NCI-H2227 treated with DMSO at 0.1 percent for 48 hours (cell line): ENCODE data around the gene CEP76.

ENCODE experiments used
- DNase-seq: peaks from one replicate; lab custom pipeline; 2025; lab: John Stamatoyannopoulos, UW

CEP76 gene

DNA sequence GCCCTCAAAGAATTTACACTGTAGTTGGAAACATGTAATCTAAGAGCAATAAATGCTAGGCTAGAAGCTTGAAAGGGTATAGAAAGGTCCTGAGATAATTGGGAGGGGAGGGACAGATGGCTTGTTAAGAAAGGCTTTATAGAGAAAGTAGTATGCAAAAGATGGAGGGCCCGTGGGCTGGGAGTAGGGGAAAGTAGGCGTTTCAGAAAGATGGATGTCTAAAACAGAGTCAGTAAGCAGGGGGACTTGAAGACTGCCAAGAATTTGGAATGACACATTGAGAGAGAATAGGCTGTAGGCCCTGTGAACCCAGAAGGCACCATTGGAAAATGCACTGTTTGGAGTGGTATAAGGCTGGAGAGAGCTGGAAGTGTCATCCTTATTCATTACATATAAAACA is 1.1 kb upstream of the CEP76 start:
- DNase-seq = peak; percentile 70

DNA sequence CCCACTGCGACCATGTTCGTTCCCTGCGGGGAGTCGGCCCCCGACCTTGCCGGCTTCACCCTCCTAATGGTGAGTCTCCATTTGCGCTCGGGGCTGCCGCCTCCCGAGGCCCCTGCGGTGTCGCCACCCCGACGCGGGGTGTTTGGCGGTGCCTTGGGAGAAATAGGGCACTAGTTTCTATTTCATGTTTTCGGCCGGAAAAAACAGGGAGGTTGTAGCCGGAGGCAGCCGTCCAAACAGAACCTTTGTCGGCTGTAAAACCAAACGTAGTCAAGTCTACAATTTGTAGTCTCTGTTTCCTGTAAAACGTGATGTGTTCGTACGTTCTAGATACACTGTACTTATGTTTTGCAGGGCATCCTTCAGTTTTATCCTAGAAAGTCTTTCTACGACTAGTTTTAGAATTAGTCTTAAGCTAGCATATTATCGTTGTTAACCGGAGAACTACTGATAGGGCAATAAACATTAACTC is 609 bp upstream of the CEP76 start:
- DNase-seq = no peak

DNA sequence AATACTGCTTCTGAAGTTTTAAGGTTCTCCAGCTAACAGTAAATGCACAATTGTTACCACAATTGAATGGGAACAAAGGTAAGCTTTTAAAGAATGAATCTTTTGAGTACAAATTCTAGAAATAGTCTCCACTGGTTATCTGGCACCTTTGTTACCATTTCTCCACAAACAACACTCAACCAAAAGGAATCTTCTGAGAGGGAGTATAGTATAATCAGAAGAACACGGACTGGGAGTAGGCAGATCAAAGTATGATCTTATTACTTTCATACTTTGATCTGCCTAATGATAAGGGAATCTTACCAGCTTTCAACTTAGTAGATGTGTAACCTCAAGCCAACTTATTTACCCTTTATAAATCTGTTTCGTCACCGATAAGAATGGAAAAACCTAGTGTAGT is 1.4 kb downstream of the CEP76 start:
- DNase-seq = no peak

DNA sequence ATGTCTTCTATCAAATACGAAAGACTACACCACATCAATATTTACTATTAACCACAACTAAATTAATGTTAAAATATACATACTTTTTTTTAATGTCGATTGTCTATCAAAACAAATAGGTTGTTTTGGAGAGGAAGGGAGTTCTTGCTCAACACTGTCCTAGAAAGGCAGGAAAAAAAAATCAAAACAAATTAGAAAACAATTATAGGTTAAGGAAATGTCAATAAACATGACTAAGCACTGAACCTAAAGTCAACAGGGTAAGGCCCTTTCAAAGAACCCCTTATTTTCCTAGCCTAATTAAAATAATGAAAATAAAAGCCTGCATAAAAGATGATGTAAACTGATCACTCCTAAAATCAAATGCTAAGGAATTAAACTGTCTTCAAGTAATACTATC is 2.8 kb downstream of the CEP76 start:
- DNase-seq = no peak

DNA sequence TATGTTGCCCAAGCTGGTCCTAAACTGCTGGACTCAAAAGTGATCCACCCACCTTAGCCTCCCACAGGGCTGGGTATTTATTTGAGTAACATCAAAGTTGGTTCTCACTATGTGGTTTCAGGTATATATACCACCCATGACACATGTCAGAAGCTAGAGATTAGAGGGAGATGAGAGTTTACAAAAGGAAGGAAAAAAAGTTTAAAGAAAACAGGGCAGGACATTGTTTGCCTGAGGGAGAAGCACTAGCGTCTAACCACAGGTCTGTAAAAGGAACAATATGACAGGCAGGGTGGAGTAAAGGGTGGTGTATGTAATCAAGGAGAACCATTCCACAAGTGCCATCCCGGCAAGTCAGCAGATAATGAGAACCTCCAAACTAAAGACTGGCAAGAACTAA is 8.5 kb downstream of the CEP76 start:
- DNase-seq = no peak

DNA sequence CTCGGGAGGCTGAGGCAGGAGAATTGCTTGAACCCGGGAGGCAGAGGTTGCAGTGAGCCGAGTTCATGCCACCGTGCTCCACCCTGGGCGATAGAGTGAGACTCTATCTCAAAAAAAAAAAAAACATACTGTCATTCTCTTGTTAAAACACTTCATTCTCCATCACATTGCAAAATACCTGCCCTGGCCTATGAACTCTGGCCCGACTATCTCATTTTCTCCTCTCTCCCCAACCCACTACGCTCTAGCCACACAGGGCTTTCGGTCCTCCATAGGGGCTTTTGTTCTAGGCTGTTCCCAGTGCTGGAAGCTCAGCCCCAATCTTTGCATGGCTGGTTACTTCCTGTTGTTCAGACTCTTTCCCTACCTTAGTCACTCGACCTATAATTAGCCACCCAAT is 10.3 kb downstream of the CEP76 start:
- DNase-seq = no peak

DNA sequence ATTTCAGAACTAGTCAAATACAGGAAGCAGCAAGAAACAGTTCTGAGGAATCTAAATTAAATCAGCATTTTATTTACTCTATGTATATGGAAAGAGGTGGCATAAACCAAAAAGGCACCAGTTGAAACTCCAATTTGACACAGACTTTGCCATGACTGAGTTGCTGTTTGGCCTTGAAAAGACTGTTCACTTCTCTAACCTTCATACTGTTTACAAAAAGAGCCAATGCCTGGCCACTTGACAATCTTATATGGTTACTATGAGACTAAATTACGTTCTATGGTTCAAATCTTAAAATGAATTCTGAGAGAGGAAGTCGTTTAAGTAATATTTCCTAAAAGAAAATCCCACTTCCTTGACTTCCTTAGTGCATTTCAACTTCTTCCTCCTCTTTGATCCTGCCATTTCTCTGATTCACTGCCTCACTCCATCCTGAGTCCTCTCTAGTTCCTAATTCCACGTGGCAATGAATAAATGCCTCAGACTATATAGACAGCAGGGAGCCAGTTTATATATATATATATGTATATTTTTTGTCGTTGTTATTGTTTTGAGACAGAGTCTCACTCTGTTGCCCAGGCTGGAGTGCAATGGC is 13.2 kb downstream of the CEP76 start:
- DNase-seq = no peak

DNA sequence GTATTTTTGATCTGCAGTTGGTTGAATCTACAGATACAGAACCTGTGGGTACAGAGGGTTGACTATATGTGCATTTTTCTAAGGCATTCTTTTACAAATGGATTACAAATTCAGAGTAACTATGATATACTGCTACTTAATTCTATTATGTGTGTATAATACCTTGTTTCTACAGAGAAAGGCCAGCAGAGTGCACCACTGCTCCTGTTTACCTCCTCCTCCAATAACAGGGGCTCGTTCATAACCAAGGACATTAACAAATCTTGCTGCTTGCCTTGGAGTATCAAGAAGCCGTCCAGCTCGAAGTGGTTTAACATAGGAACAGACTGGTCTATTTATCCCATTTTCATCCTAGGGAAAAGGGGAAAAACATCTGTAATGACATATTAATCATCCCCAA is 16.4 kb downstream of the CEP76 start:
- peak; percentile 28 for DNase-seq

DNA sequence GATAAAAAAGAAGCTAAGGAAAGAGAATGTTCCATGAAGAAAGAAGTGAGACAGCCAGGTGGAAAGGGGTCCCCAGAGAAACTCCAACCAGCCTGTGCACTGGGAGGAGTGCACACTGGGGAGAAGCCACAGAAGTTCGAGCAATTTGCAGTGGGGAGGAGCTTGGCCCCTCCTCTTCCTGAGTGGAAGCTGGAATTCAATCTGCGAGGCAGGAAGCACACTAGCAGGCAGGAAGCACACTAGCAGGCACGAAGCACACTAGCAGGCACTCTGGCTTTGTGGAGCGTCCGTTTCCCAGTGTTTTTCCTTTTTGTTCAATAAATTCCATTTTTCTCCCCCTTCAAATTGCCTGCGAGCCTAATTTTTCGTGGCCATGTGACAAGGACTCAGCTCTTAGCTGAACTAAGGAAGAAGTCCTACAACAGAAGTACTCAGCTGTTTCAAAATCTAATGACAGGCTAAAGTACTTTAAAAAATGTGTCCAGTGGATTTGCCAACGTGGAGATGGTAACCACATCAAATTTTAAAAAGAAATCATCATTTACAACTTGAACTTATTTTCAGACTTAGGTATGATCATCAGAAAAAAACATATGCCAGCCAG is 23.2 kb downstream of the CEP76 start:
- DNase-seq = peak; percentile 52

DNA sequence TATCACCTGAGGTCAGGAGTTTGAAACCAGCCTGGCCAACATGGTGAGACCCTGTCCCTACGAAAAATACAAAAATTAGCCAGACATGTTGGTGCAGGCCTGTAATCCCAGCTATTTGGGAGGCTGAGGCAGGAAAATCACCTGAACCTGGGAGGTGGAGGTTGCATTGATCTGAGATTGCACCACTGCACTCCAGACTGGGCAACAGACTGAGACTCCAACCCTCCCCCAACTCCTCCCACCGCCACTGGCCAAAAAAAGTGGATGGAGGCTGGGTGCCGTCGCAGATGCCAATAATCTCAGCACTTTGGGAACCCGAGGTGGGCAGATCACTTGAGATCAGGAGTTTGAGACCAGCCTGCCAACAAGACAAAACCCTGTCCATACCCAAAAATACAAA is 34.5 kb downstream of the CEP76 start:
- DNase-seq = no peak

DNA sequence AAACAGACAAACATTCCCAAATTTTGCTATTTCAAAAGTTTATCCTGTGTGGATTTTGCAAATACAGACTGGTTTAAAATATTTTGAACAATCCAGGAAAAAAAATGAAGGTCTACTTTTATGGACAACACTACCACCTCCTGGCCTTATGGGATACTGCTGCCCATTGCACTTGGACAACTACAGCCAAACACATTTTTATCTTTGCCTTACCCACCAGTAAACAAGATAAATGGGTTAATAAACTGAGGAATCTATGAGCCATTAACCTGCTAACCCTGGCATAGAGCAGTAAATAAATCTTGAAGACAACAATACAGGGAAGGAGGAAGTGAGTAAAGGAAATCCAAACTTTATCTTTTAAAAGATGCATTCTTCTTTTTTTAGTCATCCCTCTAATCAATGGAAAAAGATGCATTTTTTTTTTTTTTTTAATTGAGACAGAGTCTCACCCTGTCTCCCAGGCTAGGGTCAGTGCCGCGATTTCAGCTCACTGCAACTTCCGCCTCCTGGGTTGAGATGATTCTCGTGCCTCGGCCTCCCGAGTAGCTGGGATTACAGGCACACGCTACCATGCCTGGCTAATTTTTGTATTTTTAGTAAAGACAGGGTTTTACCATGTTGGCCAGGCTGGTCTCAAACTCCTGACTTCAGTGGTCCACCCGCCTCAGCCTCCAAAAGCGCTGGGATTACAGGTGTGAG is 42.5 kb downstream of the CEP76 start:
- peak; percentile 58 for DNase-seq

DNA sequence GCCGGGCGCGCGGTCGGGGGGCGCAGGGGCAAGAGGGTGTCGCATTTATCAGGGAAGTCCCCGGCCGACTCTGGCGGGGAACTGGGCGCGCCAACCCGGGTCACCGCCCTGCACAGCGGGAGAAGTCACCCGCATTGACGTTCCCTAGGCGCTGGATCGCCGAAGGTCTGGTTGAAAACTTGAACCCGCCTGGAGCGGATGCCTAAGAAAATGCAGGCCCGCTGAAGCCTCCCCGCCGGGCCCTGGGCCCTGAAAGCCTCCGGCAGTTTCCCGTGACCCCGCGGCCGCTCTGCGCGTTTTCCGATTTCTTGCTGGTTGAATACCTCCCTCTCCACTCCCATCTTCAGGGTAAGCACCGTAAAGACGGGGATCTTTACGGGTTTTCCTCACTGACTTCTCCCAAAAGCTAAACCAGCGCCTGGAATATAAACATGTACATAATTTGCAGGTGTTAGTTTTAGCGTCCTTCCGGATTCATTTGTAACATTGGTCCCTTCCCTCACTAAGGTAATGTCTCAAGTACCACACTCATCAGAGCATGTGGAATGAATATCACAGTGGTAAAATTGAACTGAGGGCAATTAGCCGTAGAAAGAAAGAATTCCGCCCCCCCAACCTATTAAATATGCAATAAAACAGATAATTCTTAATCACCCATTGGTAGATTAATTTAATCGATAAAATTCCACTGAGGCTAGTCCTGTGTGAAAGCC is 43.9 kb downstream of the CEP76 start:
- DNase-seq = peak; percentile 17

DNA sequence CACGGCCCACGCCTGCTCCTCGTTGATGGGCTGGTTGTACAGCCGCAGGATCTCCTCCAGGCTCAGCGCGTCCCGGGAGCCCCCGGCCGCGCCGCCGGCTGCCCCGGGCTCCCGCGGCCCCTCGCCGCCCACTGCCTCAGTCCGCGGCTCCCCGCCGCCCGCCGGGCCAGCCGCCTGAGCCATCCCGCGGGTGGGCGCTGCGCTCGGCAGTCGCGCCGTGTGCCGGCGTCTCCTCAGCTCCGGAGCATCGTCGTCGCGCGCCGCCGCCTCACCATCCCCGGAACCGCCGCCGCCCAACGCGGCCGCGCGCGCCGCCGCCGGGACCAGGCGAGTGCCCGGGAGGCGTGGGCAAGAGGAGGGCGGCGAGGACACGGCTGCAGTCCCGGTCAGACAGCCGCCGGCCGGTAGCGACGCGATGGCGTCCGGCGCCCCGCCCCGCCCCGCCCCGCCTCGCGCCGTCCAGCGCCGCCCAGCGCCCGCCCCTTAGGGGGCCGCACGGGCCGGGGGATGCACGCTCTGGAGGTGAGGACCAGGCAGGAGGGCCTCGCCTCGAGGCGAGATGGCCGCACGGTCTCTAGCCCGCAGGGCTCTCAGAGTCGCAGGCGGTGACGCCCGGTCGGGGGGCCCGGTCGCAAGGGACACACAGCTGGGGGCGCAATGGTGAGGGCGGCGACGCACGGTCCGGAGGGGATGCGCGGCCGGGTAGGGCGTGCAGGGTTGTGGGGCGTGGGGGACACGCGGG is 44.7 kb downstream of the CEP76 start, which contains the start of gene SPIRE1:
Gene SPIRE1 (minus strand): TSS at position 424 of the 742 bp plus-strand sequence. CDS start 241 bp downstream, at position 183.
- peak; percentile 52 for DNase-seq

DNA sequence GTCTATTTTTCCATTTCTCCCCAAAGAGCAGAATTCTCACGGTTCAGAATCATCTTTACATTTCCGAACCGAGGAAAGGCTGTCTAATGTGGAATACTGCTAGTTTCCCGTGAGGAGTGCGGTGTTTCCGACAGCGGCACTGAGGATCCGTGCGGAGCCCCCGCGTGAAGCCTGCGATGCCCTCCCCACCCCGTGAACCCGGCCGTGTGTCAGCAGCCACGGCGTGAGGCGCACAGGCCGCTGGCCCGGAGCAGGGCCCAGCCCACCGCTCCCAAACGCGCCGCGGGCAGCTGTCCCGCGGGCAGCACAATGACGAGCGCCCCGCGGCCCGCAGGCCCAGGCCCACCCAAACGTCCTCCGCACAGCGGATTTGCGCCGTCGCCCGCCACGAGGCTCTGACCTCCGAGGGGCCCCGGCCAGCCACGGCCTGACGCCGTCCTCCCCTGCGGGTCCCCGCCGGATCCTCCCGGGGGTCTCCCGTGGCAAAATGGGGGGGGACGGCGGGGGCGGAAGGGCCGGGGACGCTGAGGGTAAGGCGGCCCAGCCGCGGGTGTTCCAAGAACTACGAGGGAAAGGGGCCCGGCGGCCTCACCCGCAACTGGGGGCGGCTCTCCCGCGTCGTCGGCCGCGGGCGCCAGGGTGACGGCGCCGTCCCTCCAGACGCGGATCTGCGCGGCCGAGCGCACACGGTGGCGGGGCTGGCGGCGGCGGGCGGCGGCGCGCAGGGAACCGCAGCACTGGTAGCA is 45.4 kb downstream of the CEP76 start:
- no peak for DNase-seq

DNA sequence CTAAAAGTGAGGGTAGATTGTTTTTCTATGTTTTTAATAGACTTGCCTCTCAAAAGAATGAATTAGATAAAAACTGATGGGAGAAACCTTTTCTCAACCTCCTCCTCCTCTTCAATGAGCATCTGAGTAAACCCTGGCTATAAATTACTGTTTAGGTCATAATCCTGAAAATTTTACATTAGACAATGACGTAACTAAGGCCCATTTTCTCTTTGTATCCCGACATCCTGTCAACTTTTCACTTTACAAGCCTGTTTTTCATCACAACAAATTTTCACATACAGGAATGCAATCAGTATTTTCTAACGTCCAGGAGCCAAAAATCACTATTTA is 46.0 kb downstream of the CEP76 start:
- DNase-seq = peak; percentile 20

DNA sequence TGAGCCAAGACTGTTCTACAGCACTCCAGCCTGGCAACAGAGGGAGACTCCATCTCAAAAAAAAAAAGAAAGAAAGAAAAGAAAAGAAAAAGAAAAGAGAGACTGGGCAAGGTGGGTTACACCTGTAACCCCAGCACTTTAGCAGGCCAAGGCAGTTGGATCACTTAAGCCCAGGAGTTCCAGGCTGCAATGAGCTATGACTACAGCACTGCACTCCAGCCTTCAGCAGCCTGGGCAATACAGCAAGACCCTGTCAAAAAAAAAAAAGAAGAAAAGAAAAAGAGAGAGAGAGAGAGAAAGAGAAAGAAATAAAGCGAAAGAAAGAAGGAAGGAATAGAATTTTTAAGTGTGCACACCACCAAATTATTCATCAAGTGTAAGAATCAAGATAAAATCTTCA is 47.6 kb downstream of the CEP76 start:
- DNase-seq = no peak

DNA sequence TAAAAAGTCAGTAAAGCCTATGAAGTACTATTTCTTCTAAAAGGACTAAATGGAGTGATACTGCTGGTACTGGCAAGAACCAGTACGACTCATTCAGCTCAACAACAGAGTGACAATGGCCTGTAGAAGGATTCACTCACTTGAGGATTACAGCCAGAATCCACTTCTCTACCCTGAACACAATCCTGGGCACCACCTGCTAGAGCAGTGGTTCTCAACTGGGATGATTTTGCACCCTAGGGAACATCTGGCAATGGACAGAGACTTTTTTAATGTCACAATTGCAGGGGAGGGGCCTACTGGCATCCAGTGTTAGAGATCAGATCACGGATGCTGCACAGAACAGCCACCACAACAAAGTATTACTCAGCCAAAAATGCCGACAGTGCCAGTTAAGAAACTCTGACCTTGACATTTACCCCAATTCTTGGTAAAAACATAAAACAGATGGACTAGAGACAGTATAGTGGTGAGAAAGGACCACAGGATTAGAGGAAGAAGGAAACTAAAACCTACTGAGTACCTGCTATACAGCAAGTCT is 49.6 kb downstream of the CEP76 start:
- DNase-seq = no peak

DNA sequence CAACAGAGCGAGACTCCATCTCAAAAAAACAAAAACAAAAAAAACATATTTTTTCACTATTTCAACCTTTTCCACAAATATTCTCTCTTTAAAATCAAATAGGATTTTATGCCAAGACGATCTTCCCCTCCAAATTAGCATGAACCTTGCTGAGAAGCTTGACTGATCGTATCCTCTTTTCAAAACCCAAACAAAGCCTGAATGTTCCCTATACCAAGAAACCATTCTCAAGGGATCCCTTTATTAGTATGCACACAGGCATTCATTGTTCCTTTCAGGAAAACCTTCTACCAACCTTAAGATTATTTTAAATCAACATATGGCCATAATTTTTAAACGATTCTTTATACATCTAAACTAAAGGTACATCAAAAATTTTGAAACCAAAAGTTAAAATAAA is 50.9 kb downstream of the CEP76 start:
- no peak for DNase-seq

DNA sequence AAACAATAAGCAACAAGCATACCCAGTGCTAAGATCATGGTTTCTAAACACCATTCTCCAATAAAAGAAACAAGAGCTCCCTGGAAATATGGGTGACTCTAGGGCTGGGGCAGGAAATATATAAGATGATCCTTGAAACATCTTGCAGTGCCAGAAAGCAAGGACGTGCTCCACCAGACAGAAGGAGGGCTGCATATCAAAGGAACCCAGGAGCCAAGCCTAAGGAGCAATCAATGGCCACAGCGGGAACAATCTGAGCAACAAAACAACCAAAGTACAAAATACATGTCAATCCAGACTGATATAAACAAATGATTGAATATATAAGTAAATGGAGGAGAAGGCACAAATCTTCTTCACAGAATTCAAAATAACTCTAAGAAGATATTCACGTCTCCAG is 54.8 kb downstream of the CEP76 start:
- no peak for DNase-seq

DNA sequence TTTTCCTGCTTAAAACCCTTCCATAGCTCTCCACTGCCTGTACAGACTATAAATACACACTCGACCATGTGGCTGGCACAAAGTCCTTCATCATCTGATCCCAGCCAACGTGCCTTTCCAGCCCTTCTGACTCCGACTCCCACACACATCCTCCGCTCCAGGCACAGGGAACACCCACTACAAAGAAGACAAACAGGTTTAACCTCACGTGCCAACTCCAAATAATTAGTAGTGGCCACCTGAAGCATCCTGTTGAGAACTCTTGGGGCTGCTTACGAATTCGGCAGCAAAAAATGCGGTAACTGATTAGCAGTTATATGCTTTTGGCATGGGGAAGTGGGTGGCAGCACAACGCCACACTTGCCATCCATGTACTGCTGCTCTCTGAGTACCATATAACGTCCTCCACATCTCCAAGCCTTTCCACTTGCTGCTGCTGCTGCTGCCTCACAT is 56.7 kb downstream of the CEP76 start:
- DNase-seq = no peak

DNA sequence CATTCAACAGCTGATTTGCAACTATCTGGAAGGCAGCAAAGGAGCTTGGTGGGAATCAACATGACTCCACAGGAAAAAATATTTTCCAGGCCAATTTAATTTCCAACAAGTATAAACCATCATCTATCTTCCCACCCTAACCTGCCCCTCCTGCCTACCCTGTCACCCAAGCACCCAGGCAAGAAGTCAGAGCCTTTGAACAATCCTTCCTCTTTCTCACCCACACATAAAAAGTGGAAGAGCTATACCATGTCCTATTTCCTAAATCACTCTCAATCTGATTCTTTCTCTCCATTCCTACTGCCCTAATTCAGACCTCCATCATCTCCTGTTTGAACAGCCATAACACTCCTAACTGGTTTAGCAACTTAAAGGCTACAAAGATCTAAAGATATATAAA is 57.3 kb downstream of the CEP76 start:
- DNase-seq = no peak
